Activated CD4-positive, CD25-positive, alpha-beta regulatory T cell treated with anti-CD3 and anti-CD28 coated beads, Interleukin-2, amount 50 U/mL, for 24 hours (primary cell): ENCODE data around the gene TEX9.
"Not testable (repeated sequence)": the region's sequence is repeated elsewhere in the genome, so short reads cannot be mapped to it uniquely, and the experiment has no call there.

Experiments used
- ATAC-seq, 2 donors: fragments of 150-1000 bp; cut with Tn5 transposase; one replicate each; pipeline ENCODE4 v1.10.0; 2021; ENCODE audit warnings: mild to moderate bottlenecking in 1 of 2, moderate library complexity in 1 of 2

The TEX9 gene

DNA sequence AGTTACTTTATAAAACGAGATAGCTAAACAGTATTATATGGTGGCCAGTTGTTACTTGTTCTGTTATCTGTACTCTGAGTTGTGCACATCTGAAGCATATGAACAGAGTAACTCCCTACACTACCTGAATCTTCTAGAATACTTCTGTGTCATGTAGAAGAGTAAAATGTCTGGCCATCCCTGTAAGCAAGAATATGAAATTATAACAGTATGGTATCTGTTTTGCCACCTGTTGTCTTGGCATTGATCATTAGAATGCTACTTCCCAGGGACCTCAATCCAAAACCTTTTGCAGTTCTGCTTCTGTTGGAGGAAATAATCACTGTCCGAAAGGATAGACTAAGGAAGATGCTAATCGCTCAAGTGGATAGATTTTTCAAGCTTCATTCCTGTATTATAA lies 1.9 kb downstream of the TEX9 start:
- ATAC-seq, result no peak

DNA sequence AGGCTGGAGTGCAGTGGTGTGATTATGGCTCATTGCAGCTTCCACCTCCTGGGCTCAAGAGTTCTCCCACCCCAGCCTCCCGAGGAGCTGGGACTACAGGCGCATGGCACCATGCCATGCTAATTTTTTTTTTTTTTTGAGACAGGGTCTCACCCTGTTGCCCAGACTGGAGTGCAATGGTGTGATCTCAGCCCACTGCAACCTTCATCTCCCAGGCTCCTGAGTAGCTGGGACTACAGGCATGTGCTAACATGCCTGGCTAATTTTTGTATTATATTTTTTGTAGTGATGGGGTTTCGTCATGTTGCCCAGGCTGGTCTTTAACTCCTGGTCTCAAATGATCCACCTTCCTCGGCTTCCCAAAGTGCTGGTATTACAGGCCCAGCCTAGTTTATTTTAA lies 4.0 kb downstream of the TEX9 start:
- ATAC-seq, result no peak

DNA sequence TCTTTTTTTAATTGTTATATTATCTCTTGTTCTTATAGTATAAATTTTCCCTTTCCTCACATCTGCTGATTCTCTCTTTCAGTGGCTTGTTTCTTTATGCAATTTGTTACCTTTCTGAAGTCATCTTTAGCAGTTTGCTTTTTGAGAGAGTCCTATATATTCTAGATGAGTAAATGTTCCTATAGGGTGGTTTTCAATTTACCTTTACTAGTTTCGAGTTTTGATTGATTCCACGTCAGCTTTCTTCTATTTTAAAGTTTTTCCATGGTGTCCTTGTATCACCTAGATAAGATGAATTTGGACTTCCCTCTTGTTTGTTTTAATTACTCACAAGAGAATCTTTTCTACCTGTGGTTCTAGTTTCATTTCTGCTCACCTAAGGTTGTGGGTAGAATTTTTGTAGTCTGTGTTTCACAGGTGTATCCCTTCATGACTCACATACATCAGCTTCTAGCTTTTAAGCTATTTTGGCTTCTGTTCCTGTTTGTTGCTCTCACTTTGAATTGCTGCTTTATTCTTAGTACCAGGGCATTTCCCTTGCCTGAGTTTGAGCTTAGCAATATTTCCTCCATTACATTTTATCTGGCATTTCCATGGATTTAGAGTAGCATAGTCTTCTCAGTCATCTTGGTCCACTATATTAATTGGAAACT lies 6.4 kb downstream of the TEX9 start:
- peak; percentile 55 to 68 for ATAC-seq

DNA sequence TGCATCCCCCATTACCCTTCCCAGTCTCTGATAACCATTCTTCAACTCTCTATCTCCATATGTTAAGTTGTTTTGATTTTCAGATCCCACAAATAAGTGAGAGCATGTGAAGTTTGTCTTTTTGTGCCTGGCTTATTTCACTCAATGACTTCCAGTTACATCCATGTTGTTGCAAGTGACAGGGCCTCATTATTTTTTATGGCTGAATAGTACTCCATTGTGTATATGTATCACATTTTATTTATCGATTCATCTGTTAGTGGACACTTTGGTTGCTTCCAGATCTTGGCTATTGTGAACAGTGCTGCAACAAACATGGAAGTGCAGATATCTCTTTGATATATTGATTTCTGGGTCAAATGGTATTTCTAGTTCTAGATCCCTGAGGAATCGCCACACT lies 9.5 kb downstream of the TEX9 start:
- not testable (repeated sequence) for ATAC-seq

DNA sequence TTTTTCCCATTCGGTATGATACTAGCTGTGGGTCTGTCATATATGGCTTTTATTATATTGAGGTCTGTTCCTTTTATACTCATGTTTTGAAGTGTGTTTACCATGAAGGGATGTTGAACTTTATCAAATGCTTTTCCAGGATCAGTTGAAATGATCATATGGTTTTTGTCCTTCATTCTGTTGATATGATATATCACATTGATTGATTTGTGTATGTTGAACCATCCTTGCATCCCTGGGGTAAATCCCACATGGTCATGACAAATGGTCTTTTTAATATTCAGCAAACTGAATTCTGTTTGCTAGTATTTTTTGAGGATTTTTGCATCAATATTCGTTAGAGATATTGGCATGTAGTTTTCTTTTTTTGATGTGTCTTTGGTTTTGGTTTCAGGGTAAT lies 12.6 kb downstream of the TEX9 start:
- not testable (repeated sequence) for ATAC-seq

DNA sequence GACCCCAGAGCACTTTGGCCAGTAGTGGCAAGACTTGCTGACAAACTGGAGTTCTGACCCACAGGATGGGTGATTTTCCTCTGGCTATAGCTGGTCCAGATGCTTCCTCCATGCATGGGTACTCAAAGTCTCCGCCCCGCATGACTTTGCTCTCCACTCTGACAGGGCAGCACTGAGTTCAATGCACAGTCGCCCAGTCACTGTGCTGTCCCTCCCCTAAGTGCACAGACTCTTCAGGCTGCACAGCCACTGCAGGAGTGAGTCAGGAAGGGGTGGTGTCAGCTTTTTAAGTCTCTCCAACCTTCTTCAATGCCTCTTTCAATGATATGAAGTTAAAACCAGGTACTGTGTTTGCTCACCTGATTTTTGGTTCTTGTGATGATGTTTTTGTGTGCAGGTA lies 17.8 kb downstream of the TEX9 start:
- ATAC-seq, result no peak

DNA sequence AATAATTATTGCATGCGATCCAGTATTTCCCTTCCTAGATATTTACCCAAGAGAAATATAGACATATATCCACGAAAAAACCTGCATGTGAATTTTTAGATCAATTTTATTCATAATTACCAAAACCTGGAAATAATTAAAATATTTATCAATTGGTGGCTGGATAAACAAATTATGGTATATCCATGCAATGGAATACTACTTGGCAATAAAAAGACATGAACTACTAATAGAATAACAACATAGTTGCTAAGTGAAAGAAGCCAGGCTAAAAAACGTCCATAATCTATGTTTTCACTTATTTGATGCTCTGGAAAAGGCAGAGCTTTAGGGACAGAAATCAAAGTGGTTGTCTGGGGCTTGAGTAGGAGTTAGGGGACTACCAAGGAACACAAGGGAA lies 20.7 kb downstream of the TEX9 start:
- no peak for ATAC-seq

DNA sequence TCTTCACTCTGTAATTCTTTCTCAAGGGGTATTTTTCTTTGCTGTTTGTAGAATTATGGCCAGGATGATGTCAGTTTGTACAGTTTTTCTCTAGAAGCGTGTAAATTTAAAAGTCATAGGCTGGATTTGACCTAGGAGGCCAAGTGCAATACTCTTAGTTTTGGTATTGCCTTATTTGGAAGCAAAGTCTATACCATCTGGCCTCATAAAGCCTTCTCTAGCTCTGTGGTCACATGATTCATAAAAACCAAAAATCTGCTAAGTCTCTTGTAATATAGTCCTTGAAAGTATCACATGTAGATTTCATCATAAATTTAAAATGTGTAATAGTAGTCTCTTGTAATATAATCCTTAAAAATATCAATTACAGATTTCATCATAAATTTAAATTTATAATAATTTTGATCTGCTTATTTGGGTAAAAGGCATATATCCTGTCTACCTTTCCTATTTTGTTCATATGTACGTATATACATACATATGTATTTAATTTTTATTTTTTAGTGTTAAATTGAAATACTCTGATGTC lies 25.6 kb downstream of the TEX9 start:
- ATAC-seq, result peak in 1 of 2 donors; percentile 45

DNA sequence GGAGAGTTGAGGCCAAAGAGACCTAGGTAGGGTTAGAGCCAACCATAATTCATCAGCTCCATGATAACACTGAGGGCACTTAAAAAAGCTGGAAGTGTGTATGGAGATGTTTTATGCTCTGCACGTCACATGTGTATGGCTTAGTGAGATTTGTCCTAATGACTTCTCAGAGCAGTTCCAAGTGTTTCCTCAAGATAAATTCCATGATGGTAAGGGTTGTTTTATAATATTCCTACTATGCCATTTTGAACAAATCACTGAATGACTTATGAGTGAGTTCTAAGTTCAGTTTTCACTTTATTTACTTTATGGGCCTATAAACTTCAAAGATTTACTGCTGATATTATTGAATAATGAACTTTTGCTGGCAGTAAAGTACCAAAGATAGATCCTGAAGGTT lies 28.1 kb downstream of the TEX9 start:
- no peak for ATAC-seq

DNA sequence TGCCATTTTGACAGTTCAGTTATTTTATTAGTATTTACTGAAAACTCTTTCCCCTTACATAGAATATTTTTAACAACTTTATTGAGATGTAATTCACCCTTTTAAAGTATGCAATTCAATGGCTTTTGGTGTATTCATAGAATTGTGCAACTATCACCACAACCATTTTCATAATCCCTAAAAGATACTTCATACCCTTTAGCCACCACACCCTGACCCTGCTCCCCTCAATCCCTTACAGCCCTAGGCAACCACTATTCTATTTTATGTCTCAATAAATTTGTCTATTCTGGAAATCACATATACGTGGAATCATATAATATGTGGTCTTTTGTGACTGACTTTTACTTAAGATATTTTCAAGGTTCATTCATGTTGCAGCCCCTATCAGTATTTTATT lies 29.7 kb downstream of the TEX9 start:
- ATAC-seq, result no peak

DNA sequence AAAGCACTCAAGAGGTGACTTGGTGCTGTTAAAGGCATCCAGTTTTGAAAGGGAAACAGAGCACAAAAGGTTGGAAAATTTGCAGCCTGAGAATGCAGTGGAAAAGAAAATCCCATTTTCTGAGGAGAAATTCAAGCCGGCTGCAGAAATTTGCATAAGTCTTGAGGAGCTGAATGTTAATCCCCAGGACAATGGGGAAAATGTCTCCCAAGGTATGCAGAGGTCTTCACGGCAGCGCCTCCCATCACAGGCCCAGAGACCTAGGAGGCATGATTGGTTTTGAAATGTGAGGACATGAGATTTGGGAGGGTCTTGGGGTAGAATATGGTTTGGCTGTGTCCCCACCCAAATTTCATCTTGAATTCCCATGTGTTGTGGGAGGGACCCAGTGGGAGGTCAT lies 32.1 kb downstream of the TEX9 start:
- ATAC-seq, result not testable (repeated sequence)

DNA sequence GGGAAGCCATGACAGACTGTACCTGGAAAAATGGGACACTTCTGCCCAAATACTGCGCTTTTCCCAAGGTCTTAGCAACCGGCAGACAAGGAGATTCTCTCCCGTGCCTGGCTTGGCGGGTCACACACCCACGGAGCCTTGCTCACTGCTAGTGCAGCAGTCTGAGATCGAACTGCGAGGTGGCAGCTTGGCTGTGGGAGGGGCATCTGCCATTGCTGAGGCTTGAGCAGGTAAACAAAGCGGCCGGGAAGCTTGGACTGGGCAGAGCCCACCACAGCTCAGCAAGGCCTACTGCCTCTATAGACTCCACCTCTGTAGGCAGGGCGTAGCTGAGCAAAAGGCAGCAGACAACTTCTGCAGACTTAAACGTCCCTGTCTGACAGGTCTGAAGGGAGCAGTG lies 34.0 kb downstream of the TEX9 start:
- ATAC-seq, result not testable (repeated sequence)

DNA sequence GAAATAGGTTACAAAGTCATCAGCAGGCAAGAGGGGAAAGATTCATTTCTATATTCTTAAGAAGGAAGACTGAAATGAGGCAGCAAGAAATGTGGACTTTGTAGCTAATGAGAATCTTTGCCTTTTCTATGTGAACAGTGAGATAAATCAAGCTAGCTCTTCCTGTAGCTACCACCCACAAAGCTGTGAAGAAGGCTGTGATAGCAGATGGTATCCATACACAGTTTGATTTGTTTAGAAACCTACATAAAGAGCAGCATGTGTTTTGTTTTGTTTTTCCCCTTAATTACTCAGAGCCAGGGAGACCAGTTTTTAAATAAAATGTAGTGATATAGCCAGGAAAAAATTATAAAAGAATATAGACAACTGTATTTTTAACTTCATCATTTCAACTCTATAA lies 45.5 kb downstream of the TEX9 start:
- no peak for ATAC-seq

DNA sequence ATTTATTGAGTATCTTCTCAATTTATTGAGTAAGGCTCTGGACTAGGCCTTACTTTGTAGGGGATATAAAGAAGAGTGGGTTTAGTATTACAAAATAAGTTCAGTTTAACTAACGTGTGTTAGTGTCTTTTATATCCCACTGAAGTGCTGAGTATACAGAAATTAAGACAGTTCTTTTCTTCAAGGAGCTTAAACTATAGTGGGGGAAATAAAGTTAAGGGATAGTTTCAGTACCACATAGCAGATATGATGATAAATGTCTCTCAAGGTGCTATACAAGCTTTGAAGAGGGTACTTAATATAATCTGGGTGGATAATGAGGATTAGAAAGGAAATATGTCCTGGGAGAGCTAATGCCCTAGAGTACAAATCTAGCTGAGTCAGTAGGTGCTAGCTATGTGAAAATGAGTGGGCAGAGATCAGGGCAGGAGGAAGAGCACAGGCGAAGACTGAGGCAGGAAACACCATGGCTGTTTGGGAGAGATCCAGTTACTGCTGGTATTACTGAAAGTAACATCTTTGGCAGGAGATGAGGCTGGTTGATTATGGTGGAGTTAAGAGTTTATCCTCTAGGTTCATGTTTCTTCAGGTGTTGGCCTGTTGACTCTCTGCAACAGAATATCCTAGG lies 46.0 kb downstream of the TEX9 start:
- ATAC-seq, result no peak

DNA sequence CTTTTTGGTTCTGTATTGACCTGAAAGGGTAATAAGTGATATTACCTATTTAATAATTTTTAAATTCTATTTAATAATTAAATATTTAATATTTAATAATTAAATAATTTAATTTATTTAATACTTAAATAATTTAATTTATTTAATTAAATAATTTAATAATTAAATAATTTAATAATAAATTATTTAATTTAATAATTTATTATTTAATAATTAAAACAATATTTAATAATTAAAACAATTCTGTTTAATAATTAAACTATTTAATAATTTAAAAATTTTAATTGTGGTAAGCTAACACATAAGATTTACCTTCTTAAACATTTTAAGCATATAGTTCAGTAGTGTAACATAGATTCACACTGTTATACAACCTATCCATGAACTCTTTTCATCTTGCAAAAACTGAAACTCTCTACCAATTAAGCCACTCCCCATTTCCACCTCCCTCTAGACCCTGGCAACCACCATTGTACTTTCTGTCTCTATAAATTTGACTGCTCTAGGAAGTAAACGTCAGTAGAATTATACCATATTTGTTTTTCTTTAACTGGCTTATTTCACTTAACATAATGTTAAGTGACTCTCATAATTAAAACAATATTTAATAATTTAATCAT lies 48.0 kb downstream of the TEX9 start:
- ATAC-seq, result not testable (repeated sequence)

DNA sequence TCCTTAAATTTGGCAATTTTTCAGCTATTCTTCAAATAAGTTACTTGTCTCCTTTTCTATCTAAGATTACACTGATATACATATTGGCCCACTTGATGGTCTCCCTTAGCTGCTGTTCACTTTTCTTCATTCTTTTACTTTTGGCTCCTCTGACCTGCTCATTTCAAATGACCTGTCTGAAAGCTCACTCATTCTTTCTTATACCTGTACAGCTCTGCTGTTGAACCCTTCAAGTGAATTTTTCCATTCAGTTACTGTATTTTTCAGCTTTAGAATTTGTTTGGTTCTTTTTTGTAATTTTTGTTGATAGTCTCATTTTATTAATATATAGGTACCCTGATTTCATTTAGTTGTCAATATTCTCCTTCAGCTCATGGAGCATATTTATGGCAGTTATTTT lies 60.0 kb downstream of the TEX9 start:
- no peak for ATAC-seq

DNA sequence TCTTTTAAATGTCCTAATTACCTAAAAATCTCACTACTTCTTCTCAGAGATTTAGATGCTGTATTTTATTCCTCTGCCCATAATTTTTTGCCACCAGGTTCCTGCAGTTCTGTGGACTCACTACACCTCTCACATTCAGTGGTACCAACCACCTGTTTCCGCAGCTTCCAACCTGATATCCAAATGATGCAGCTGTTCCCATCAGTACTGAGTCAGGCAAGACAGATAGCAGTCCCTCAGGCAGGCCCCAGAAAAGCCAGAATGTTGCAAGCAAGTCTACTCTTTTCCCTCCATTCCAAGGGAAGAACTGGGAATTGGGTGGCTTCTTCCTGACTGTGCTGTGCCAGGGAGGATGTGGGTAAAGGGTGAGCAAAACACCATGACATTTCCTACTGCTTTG lies 60.8 kb downstream of the TEX9 start:
- ATAC-seq, result no peak

DNA sequence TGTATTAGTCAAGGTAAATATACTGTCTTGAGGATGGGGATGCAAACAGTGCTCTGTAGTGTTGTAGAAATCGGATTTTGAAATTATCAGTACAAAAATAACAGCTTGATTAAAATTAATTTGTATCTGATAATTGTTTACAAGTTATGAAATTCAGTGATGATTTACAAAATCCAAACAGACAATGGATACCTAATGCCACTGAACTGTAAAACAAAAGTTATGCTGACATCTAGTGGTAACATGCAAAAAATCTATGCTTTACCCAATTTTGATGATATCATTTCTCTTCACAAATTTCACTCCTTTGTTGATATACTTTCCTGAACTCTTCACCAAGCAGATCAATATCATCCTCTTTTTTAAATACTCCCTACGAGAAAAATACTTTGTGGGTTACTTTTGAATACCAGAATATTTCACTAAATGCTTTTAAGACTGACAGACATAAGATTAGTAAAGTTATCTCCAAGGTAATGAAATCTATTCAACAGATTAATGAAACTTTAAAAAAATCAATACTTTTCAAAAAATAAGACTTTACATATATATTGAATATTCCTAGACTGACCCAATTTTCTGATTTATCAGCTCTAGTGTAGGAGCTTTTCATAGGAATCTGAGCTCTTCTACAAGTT lies 63.7 kb downstream of the TEX9 start:
- ATAC-seq, result no peak

DNA sequence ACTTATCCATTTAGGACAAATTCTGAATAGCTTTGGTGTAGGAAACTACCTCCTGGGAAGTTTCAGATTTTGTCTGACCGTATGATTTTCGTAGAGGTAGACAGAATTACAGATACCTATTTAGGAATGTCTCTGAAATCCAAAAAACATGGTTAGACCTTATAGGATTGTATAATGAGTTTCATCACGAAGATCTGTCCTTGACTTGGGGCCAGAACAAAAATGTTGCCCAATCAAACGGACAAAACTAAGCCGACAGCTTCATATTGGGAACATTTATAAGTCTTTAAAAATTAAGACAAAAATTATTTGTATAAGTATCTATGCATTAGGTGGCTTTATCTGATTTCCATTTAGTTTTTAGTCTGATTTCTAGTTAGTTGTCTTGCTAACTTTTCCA lies 67.1 kb downstream of the TEX9 start:
- no peak for ATAC-seq

DNA sequence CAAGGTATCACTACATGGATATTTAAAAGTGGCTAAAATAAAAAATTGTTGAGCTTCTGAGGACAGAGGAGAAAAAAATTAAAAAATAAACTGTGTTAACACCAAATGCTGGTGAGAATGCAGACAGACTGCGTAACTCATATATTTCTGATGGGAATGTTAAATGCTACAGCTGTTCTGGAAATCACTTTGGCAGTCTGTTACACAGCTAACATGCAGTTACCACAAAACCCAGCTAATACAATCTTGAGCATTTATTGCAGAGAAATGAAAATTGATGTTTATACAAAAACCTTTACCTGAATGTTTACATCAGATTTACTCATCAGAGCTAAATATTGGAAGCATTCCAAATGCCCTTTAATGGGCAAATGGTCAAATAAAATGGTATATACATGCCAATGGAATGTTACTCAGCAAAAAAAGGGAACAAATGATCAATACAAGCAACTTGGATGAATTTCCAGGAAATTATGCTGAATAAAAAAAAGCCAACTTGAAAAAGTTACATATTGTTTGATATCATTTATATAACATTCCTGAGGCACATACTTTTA lies 75.1 kb downstream of the TEX9 start:
- ATAC-seq, result no peak

DNA sequence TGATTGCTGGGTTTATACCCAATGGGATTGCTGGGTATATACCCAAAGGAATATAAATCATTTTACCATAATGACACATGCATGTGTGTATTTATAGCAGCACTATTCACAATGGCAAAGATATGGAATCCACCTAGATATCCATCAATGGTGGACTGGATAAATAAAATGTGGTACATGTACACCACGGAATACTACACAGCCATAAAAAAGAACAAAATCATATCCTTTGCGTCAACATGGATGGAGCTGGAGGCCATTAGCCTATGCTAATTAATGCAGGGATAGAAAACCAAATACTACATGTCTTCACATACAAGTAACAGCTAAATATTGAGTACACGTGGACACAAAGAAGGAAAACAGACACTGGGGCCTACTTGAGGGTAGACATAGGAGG lies 77.1 kb downstream of the TEX9 start:
- no peak for ATAC-seq

DNA sequence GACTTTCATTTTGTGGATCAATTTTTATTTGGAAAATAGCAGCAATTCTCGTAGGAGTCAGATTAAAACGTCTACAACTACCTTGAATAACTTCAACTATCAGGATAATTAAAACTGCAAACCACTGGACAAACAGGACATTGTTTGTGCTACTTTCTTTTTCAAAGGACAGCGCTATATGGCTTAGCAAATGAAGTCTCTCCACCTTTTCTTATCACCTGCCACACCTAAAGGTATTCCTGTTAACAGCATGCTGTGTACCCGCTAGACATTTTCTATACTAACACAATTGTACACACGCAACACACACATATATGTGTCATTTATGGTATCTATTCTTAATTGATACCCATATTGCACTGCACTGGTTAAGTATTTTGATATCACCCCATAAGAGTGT lies 80.5 kb downstream of the TEX9 start:
- no peak for ATAC-seq

DNA sequence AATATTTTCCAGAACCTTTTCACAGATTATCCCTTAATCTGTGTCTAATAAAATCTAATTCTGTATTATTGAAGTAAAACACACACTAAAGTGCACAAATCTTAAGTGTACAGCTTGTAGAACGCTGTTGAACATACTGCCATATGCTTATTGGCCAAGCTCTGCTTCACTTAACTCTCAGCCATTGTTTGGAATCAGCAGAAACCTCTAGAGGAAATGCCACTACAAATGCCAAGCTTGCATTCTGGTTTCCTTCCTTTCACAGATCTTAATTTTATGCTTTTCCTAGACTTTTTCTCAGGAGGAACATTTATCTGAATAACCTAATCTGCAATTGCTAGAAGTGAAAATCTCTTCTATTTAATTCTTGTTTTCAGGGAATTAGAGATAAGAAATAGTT lies 89.6 kb downstream of the TEX9 start:
- no peak for ATAC-seq

DNA sequence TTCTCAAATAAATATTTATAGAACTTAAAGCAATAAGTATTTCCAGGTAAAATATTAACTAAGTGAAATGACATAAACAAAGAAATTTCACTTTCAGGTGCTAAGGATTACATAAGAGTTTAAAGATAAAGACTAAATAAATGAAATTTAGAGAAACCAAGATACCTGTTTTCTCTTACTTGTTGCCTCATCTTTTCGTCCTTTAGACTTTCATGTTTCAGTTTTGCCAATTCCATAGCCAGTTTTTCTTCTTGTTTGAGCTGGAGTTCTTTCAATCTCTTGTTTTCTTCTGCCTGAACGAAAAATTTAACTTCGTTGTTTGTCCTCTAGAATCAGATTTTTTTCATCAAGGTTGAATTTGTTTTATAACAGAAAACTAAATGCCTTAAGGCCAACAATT lies 91.0 kb downstream of the TEX9 start:
- no peak for ATAC-seq
